ENCODE measurements around the gene SURF4. TPM values are rescaled to one million over a fixed set of nuclear protein-coding genes. Genes with fewer than 3 reads are reported as not detected.
A peak's percentile ranks its signal among the peaks of the same experiment; 100 is the strongest.

Gene SURF4
- polyA plus RNA-seq, 4 donors, result 84.1 to 285 (median 170) TPM

- Histone ChIP-seq H3K4me3 (ENCODE audit: low read depth in 1 of 3, low read length in 3 of 3) (peak overlapping the region in 1 of 3 donors; percentile 69), H3K4me1 (ENCODE audit: control insufficient read depth in 3 of 3, insufficient read depth in 2 of 3, low read depth in 1 of 3, low read length in 2 of 3) (peaks cover 2 to 56% (median 2%) of the 10 kb centered on the region in 3 donors), H3K27ac (ENCODE audit: low read depth in 1 of 3, low read length in 2 of 3) (no peak overlapping the region), H3K27me3 (ENCODE audit: control insufficient read depth in 3 of 3, insufficient read depth in 3 of 3, low read length in 3 of 3) (no peaks in the 10 kb centered on the region), H3K36me3 (ENCODE audit: control insufficient read depth in 3 of 3, insufficient read depth in 2 of 3, low read depth in 1 of 3, low read length in 3 of 3) (peaks cover 0 to 78% (median 8%) of the 10 kb centered on the region in 3 donors), H3K9me3 (ENCODE audit: control insufficient read depth in 2 of 2, insufficient read depth in 1 of 2, low read depth in 1 of 2, low read length in 1 of 2) (no peaks in the 10 kb centered on the region)
- 80 to 84% (median 84%) methylated on average over 14 of the region's 14 CpGs for WGBS, 3 donors
- no peak for DNase-seq
- FAIRE-seq, result no peak
These were observed 18.2 kb downstream of the SURF4 start for GRCh38 chr9:133357656-133358055.

- DNase-seq (peak; percentile 86 to 95), FAIRE-seq (no peak)
- Histone ChIP-seq H3K4me3 (ENCODE audit: low read depth in 1 of 3, low read length in 3 of 3) (peak within 1 kb of the TSS; percentile 77 to 82 (median 79)), H3K4me1 (ENCODE audit: control insufficient read depth in 3 of 3, insufficient read depth in 2 of 3, low read depth in 1 of 3, low read length in 2 of 3) (peaks cover 0 to 52% (median 2%) of the 10 kb centered on the region in 3 donors), H3K27me3 (ENCODE audit: control insufficient read depth in 3 of 3, insufficient read depth in 3 of 3, low read length in 3 of 3) (no peaks in the 10 kb centered on the region), H3K9me3 (ENCODE audit: control insufficient read depth in 2 of 2, insufficient read depth in 1 of 2, low read depth in 1 of 2, low read length in 1 of 2) (no peaks in the 10 kb centered on the region), H3K27ac (ENCODE audit: low read depth in 1 of 3, low read length in 2 of 3) (peak within 1 kb of the TSS; percentile 15 to 75 (median 49)), H3K36me3 (ENCODE audit: control insufficient read depth in 3 of 3, insufficient read depth in 2 of 3, low read depth in 1 of 3, low read length in 3 of 3) (peaks cover under 1 to 78% (median 7%) of the 10 kb centered on the region in 3 donors)
- 0 to 1% (median 1%) methylated on average over 46 to 78 of the region's 78 CpGs for whole genome bisulfite sequencing, 3 donors
These were observed 19.3 kb downstream of the SURF4 start, which contains the start of the genes SURF1 and SURF2 for GRCh38 chr9:133356391-133357091. SURF1 (minus strand) TSS chr9:133356487; CDS start chr9:133356453, 34 bp downstream. SURF2 (plus strand) TSS chr9:133356550; CDS start chr9:133356593, 43 bp downstream.

- peaks cover 5 to 77% (median 10%) of the 10 kb centered on the region in 3 donors for H3K36me3 ChIP-seq (ENCODE audit: control insufficient read depth in 3 of 3, insufficient read depth in 2 of 3, low read depth in 1 of 3, low read length in 3 of 3)
- 0% methylated on average over 26 to 31 of the region's 31 CpGs for WGBS, 3 donors
- no peak for DNase-seq
These were observed 19.9 kb downstream of the SURF4 start for GRCh38 chr9:133355881-133356357.

GRCh38 chr9:133354766-133355165, 21.1 kb downstream of the SURF4 start:
- H3K4me3 ChIP-seq (ENCODE audit: low read depth in 1 of 3, low read length in 3 of 3), result no peak overlapping the region
- H3K27me3 ChIP-seq (ENCODE audit: control insufficient read depth in 3 of 3, insufficient read depth in 3 of 3, low read length in 3 of 3), result no peaks in the 10 kb centered on the region
- no peaks in the 10 kb centered on the region for H3K9me3 ChIP-seq (ENCODE audit: control insufficient read depth in 2 of 2, insufficient read depth in 1 of 2, low read depth in 1 of 2, low read length in 1 of 2)
- FAIRE-seq (no peak), DNase-seq (no peak)
- H3K4me1 ChIP-seq (ENCODE audit: control insufficient read depth in 3 of 3, insufficient read depth in 2 of 3, low read depth in 1 of 3, low read length in 2 of 3), result peaks cover 0 to 36% (median 2%) of the 10 kb centered on the region in 3 donors
- 85 to 89% (median 87%) methylated on average over 7 of the region's 7 CpGs for WGBS, 3 donors
- no peak overlapping the region for H3K27ac ChIP-seq (ENCODE audit: low read depth in 1 of 3, low read length in 2 of 3)
- peaks cover 16 to 74% (median 17%) of the 10 kb centered on the region in 3 donors for H3K36me3 ChIP-seq (ENCODE audit: control insufficient read depth in 3 of 3, insufficient read depth in 2 of 3, low read depth in 1 of 3, low read length in 3 of 3)

More at GRCh38 chr9:133355881-133356357, 19.9 kb downstream of the SURF4 start:
- Histone ChIP-seq H3K4me3 (ENCODE audit: low read depth in 1 of 3, low read length in 3 of 3) (peak overlapping the region; percentile 77 to 82 (median 79)), H3K9me3 (ENCODE audit: control insufficient read depth in 2 of 2, insufficient read depth in 1 of 2, low read depth in 1 of 2, low read length in 1 of 2) (no peaks in the 10 kb centered on the region), H3K27ac (ENCODE audit: low read depth in 1 of 3, low read length in 2 of 3) (peak overlapping the region in 2 of 3 donors; percentile 15 to 75), H3K4me1 (ENCODE audit: control insufficient read depth in 3 of 3, insufficient read depth in 2 of 3, low read depth in 1 of 3, low read length in 2 of 3) (peaks cover 0 to 48% (median 2%) of the 10 kb centered on the region in 3 donors), H3K27me3 (ENCODE audit: control insufficient read depth in 3 of 3, insufficient read depth in 3 of 3, low read length in 3 of 3) (no peaks in the 10 kb centered on the region)
- no peak for FAIRE-seq

GRCh38 chr9:133353548-133353947, 22.3 kb downstream of the SURF4 start:
- Histone ChIP-seq H3K27me3 (ENCODE audit: control insufficient read depth in 3 of 3, insufficient read depth in 3 of 3, low read length in 3 of 3) (no peaks in the 10 kb centered on the region), H3K4me3 (ENCODE audit: low read depth in 1 of 3, low read length in 3 of 3) (no peak overlapping the region), H3K36me3 (ENCODE audit: control insufficient read depth in 3 of 3, insufficient read depth in 2 of 3, low read depth in 1 of 3, low read length in 3 of 3) (peaks cover 16 to 72% (median 17%) of the 10 kb centered on the region in 3 donors), H3K9me3 (ENCODE audit: control insufficient read depth in 2 of 2, insufficient read depth in 1 of 2, low read depth in 1 of 2, low read length in 1 of 2) (no peaks in the 10 kb centered on the region), H3K4me1 (ENCODE audit: control insufficient read depth in 3 of 3, insufficient read depth in 2 of 3, low read depth in 1 of 3, low read length in 2 of 3) (peaks cover 0 to 33% (median 4%) of the 10 kb centered on the region in 3 donors), H3K27ac (ENCODE audit: low read depth in 1 of 3, low read length in 2 of 3) (no peak overlapping the region)
- DNase-seq (no peak), FAIRE-seq (no peak)
- WGBS, 3 donors, result 73 to 83% (median 82%) methylated on average over 5 of the region's 5 CpGs

GRCh38 chr9:133352635-133353340, 23.1 kb downstream of the SURF4 start:
- DNase-seq, result no peak
- Histone ChIP-seq H3K27ac (ENCODE audit: low read depth in 1 of 3, low read length in 2 of 3) (no peak overlapping the region), H3K4me1 (ENCODE audit: control insufficient read depth in 3 of 3, insufficient read depth in 2 of 3, low read depth in 1 of 3, low read length in 2 of 3) (peaks cover 0 to 25% (median 4%) of the 10 kb centered on the region in 3 donors), H3K4me3 (ENCODE audit: low read depth in 1 of 3, low read length in 3 of 3) (no peak overlapping the region), H3K27me3 (ENCODE audit: control insufficient read depth in 3 of 3, insufficient read depth in 3 of 3, low read length in 3 of 3) (no peaks in the 10 kb centered on the region), H3K36me3 (ENCODE audit: control insufficient read depth in 3 of 3, insufficient read depth in 2 of 3, low read depth in 1 of 3, low read length in 3 of 3) (peaks cover 16 to 67% (median 17%) of the 10 kb centered on the region in 3 donors), H3K9me3 (ENCODE audit: control insufficient read depth in 2 of 2, insufficient read depth in 1 of 2, low read depth in 1 of 2, low read length in 1 of 2) (no peaks in the 10 kb centered on the region)
- no peak for FAIRE-seq
- 69 to 70% (median 70%) methylated on average over 8 of the region's 8 CpGs for WGBS, 3 donors

- Histone ChIP-seq H3K36me3 (ENCODE audit: control insufficient read depth in 3 of 3, insufficient read depth in 2 of 3, low read depth in 1 of 3, low read length in 3 of 3) (peaks cover 16 to 60% (median 17%) of the 10 kb centered on the region in 3 donors), H3K27ac (ENCODE audit: low read depth in 1 of 3, low read length in 2 of 3) (no peak overlapping the region), H3K4me3 (ENCODE audit: low read depth in 1 of 3, low read length in 3 of 3) (no peak overlapping the region), H3K9me3 (ENCODE audit: control insufficient read depth in 2 of 2, insufficient read depth in 1 of 2, low read depth in 1 of 2, low read length in 1 of 2) (no peaks in the 10 kb centered on the region), H3K27me3 (ENCODE audit: control insufficient read depth in 3 of 3, insufficient read depth in 3 of 3, low read length in 3 of 3) (no peaks in the 10 kb centered on the region), H3K4me1 (ENCODE audit: control insufficient read depth in 3 of 3, insufficient read depth in 2 of 3, low read depth in 1 of 3, low read length in 2 of 3) (peaks cover 0 to 18% (median 4%) of the 10 kb centered on the region in 3 donors)
- FAIRE-seq (no peak), DNase-seq (no peak)
- 74 to 80% (median 77%) methylated on average over 14 of the region's 14 CpGs for WGBS, 3 donors
These were observed 23.8 kb downstream of the SURF4 start for GRCh38 chr9:133351908-133352634.

- Histone ChIP-seq H3K27me3 (ENCODE audit: control insufficient read depth in 3 of 3, insufficient read depth in 3 of 3, low read length in 3 of 3) (no peaks in the 10 kb centered on the region), H3K9me3 (ENCODE audit: control insufficient read depth in 2 of 2, insufficient read depth in 1 of 2, low read depth in 1 of 2, low read length in 1 of 2) (no peaks in the 10 kb centered on the region), H3K4me3 (ENCODE audit: low read depth in 1 of 3, low read length in 3 of 3) (no peak overlapping the region), H3K36me3 (ENCODE audit: control insufficient read depth in 3 of 3, insufficient read depth in 2 of 3, low read depth in 1 of 3, low read length in 3 of 3) (peaks cover 16 to 61% (median 17%) of the 10 kb centered on the region in 3 donors), H3K27ac (ENCODE audit: low read depth in 1 of 3, low read length in 2 of 3) (no peak overlapping the region), H3K4me1 (ENCODE audit: control insufficient read depth in 3 of 3, insufficient read depth in 2 of 3, low read depth in 1 of 3, low read length in 2 of 3) (peaks cover 0 to 20% (median 8%) of the 10 kb centered on the region in 3 donors)
- 92 to 100% (median 94%) methylated on average over 3 of the region's 3 CpGs for WGBS, 3 donors
- DNase-seq (no peak), FAIRE-seq (no peak)
These were observed 24.3 kb downstream of the SURF4 start for GRCh38 chr9:133351526-133351907.
